Mammary epithelial cell (primary cell): Measurements from ENCODE around the gene SLC17A3.

Experiments used
- EZH2 ChIP-seq: IDR thresholded peaks from 2 replicates; pipeline ENCODE4 v1.6.1; 2012; ENCODE audit warnings: low read length, inconsistent platforms, borderline replicate concordance
- TF ChIP-seq, protein P1 (sequence below), 2 donors: IDR thresholded peaks in 1 of 2; conservative IDR thresholded peaks in 1 of 2; 2 replicates each; pipeline ENCODE4 v1.5.1; 2011 to 2012; ENCODE audit warnings: inconsistent platforms in 2 of 2, low read length in 2 of 2, mild to moderate bottlenecking in 2 of 2, control low read depth in 1 of 2, low read depth in 1 of 2; ENCODE audit not compliant: insufficient read depth in 1 of 2; ENCODE audit errors: extremely low read depth in 1 of 2

DNA sequence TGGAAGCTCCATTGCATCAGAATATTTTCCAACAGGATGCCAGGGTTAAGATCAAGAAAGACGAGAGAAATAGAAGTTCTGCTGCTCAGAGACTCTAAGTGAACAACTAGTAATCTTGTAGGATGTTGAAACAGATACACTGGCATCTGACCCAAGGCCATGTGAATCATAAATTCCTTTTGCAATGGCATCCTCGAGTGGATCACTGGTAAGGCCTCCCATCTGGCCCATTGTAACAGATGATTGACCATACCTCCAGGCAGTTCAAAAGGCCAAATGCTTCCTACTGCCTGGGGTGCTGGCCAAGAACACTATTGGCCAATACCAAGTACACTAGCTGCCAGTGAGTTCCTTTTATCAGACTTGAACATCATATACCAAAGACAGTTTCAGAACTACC, 9.9 kb upstream of the SLC17A3 start:
- TF ChIP-seq, protein P1, sequence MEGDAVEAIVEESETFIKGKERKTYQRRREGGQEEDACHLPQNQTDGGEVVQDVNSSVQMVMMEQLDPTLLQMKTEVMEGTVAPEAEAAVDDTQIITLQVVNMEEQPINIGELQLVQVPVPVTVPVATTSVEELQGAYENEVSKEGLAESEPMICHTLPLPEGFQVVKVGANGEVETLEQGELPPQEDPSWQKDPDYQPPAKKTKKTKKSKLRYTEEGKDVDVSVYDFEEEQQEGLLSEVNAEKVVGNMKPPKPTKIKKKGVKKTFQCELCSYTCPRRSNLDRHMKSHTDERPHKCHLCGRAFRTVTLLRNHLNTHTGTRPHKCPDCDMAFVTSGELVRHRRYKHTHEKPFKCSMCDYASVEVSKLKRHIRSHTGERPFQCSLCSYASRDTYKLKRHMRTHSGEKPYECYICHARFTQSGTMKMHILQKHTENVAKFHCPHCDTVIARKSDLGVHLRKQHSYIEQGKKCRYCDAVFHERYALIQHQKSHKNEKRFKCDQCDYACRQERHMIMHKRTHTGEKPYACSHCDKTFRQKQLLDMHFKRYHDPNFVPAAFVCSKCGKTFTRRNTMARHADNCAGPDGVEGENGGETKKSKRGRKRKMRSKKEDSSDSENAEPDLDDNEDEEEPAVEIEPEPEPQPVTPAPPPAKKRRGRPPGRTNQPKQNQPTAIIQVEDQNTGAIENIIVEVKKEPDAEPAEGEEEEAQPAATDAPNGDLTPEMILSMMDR (conservative IDR thresholded peaks at IDR 0.05 in 1 of 2, IDR thresholded peaks at IDR 0.05 in 1 of 2; ENCODE audit: extremely low read depth in 1 of 2, insufficient read depth in 1 of 2, low read depth in 1 of 2, low read length in 2 of 2): no peak
- no peak for TF ChIP-seq EZH2
